HL-60 (cell line): ENCODE data around the gene IFNGR2.

ENCODE experiments used
- CTCF ChIP-seq: IDR thresholded peaks from one replicate; pipeline ENCODE4 v1.5.1; 2011; ENCODE audit warnings: low read length, control low read depth, inconsistent platforms; ENCODE audit not compliant: insufficient read depth
- SPI1 ChIP-seq: IDR thresholded peaks from 2 replicates; pipeline ENCODE4 v1.6.1; 2012; ENCODE audit warnings: low read depth, mild to moderate bottlenecking, borderline replicate concordance

- TF ChIP-seq CTCF = no peak
- no peak for TF ChIP-seq SPI1
Observed at GRCh38 chr21:33478935-33479678, 75.9 kb downstream of the IFNGR2 start.
